ENCODE measurements around the gene MAGEE1. TPM values are rescaled to one million over a fixed set of nuclear protein-coding genes. Genes with fewer than 3 reads are reported as not detected.

MAGEE1 gene, protein sequence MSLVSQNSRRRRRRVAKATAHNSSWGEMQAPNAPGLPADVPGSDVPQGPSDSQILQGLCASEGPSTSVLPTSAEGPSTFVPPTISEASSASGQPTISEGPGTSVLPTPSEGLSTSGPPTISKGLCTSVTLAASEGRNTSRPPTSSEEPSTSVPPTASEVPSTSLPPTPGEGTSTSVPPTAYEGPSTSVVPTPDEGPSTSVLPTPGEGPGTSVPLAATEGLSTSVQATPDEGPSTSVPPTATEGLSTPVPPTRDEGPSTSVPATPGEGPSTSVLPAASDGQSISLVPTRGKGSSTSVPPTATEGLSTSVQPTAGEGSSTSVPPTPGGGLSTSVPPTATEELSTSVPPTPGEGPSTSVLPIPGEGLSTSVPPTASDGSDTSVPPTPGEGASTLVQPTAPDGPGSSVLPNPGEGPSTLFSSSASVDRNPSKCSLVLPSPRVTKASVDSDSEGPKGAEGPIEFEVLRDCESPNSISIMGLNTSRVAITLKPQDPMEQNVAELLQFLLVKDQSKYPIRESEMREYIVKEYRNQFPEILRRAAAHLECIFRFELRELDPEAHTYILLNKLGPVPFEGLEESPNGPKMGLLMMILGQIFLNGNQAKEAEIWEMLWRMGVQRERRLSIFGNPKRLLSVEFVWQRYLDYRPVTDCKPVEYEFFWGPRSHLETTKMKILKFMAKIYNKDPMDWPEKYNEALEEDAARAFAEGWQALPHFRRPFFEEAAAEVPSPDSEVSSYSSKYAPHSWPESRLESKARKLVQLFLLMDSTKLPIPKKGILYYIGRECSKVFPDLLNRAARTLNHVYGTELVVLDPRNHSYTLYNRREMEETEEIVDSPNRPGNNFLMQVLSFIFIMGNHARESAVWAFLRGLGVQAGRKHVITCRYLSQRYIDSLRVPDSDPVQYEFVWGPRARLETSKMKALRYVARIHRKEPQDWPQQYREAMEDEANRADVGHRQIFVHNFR
- total RNA-seq (2012; rRNA removed) (0.54 and 0.56 TPM in 2 replicates), polyA plus RNA-seq (2012; rRNA removed) (1.5 and 1.9 TPM in 2 replicates), Bru-seq, nascent RNA (percentile 23 among the genes with signal in this experiment), BruChase-seq, experiment 1, labeled RNA remaining after a 6-hour chase (percentile 39 among the genes with signal in this experiment), BruChase-seq, experiment 2, labeled RNA remaining after a 2-hour chase (percentile 45 among the genes with signal in this experiment)
- 1.1 and 1.4 TPM in 2 replicates for polyA plus RNA-seq (2012; cell fraction: cytosol; rRNA removed)
- polyA plus RNA-seq (2012; cell fraction: nucleus; rRNA removed; ENCODE audit: low replicate concordance), result 0.54 and 1.1 TPM in 2 replicates
- long read RNA-seq, partial matches to known transcripts, result 0 of 1 reads
- long read RNA-seq, other reads (novel, unspliced or antisense), result 0 of 1 reads

DNA sequence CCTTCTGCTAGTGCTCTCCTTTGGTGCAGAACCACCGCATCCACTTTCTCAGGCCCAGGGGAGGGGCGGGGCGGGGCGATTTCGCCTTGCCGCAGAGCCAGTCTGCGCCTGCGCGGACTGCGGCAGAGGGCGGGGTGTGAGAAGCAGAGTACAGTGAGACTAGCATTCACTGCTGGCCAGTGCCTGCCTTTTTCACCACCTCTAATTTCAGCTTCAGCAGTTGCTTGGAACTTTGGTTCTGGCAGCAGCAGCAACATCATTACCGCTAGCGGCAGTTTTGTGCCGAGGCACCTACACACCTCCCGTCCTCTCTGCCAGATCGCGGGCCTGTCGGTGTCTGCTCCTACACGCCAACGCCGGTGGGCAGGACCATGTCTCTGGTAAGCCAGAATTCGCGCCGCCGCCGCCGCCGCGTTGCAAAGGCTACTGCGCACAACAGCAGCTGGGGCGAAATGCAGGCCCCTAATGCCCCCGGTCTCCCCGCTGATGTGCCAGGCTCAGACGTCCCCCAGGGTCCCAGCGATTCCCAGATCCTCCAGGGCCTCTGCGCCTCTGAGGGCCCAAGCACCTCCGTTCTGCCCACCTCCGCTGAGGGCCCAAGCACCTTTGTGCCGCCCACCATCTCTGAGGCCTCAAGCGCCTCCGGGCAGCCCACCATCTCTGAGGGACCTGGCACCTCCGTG is at the start of gene MAGEE1:
Gene MAGEE1 (plus strand): TSS at position 151 of the 683 bp plus-strand sequence. CDS start 221 bp downstream, at position 372.
- BruUV-seq (replicated peaks), result no TSS peak
- Histone ChIP-seq H2BK20ac (ENCODE audit: low read depth, low read length) (no peak within 1 kb of the TSS), H4K8ac (ENCODE audit: low read depth in 2 of 2, low read length in 2 of 2) (0 out of 4 replicates have a peak within 1 kb of the TSS, but pooled peaks of 1 of the 2 experiments have one; percentile 50), H2AK9ac (replicated peaks; ENCODE audit: low read depth, low read length, poor library complexity) (no peak within 1 kb of the TSS), H3K27ac (ENCODE audit: insufficient read depth, low read length) (no peak within 1 kb of the TSS; the same call in 1 of the 2 replicates), H3K4me2 (ENCODE audit: low read depth, low read length) (peak within 1 kb of the TSS; percentile 89), H4K91ac (ENCODE audit: insufficient read depth, low read depth, low read length) (no peak within 1 kb of the TSS), H4K20me1 (ENCODE audit: insufficient read depth, low read length) (no peaks in the 10 kb centered on the region), H3K27me3 (ENCODE audit: control insufficient read depth, insufficient read depth, low read length) (no peaks in the 10 kb centered on the region), H3K9me3 (ENCODE audit: control insufficient read depth, insufficient read depth, low read length) (no peaks in the 10 kb centered on the region), H2BK5ac (ENCODE audit: low read depth, low read length, poor library complexity, severe bottlenecking) (no peak within 1 kb of the TSS), H2BK15ac (ENCODE audit: low read depth, low read length) (no peak within 1 kb of the TSS), H3K4ac (ENCODE audit: low read depth, low read length) (no peak within 1 kb of the TSS), H2BK120ac (ENCODE audit: low read depth, low read length) (no peak within 1 kb of the TSS), H3K36me3 (ENCODE audit: control insufficient read depth, insufficient read depth, low read length) (no peaks in the 10 kb centered on the region), H3K4me3 (ENCODE audit: insufficient read depth, low read depth, low read length) (peak within 1 kb of the TSS; percentile 90), H2AFZ (replicated peaks; ENCODE audit: low read length, poor library complexity) (peak within 1 kb of the TSS; percentile 94), H3K4me1 (ENCODE audit: control insufficient read depth, insufficient read depth, low read length) (no peaks in the 10 kb centered on the region), H3K56ac (ENCODE audit: extremely low read depth, insufficient read depth, low read length) (no peak within 1 kb of the TSS), H3K9me1 (ENCODE audit: insufficient read depth, low read length) (no peaks in the 10 kb centered on the region), H2AK5ac (ENCODE audit: low read depth, low read length) (no peak within 1 kb of the TSS), H3K79me1 (ENCODE audit: low read depth in 1 of 2, low read length in 2 of 2) (no peaks in the 10 kb centered on the region), H3K14ac (replicated peaks; ENCODE audit: low read depth, low read length) (no peak within 1 kb of the TSS), H3K23ac (ENCODE audit: low read depth, low read length) (no peak within 1 kb of the TSS), H3K18ac (ENCODE audit: low read depth, low read length) (no peak within 1 kb of the TSS), H3K9ac (ENCODE audit: low read depth, low read length) (peak within 1 kb of the TSS; percentile 69), H4K5ac (ENCODE audit: low read depth, low read length) (no peak within 1 kb of the TSS)
- TF ChIP-seq NFE2L2 (IDR thresholded peaks at IDR 0.05; ENCODE audit: low read depth, low read length), result no peak
- TF ChIP-seq BHLHE40 (IDR thresholded peaks at IDR 0.05; ENCODE audit: low read depth, low read length), result no peak
- TF ChIP-seq MXI1 (IDR thresholded peaks at IDR 0.05; ENCODE audit: borderline replicate concordance, low read depth, low read length), result no peak
- TF ChIP-seq MAFK (IDR thresholded peaks at IDR 0.05; ENCODE audit: low read depth, low read length), result no peak
- TF ChIP-seq, protein P1, sequence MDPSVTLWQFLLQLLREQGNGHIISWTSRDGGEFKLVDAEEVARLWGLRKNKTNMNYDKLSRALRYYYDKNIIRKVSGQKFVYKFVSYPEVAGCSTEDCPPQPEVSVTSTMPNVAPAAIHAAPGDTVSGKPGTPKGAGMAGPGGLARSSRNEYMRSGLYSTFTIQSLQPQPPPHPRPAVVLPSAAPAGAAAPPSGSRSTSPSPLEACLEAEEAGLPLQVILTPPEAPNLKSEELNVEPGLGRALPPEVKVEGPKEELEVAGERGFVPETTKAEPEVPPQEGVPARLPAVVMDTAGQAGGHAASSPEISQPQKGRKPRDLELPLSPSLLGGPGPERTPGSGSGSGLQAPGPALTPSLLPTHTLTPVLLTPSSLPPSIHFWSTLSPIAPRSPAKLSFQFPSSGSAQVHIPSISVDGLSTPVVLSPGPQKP (IDR thresholded peaks at IDR 0.05; ENCODE audit: borderline replicate concordance, low read depth, low read length), result no peak
- ChIA-PET POLR2A (ENCODE audit: unreplicated experiment) (no interaction called here), CTCF (no interaction called here)
- WGBS, 2 experiments (ENCODE audit: extremely low coverage in 2 of 2, insufficient read length in 1 of 2), result 41% methylated on average over 13 of the region's 42 CpGs; no CpG with 5 or more reads in 1 of the 2 experiments
- peak; percentile 37 for DNase-seq
- intact Hi-C loops (cut with micrococcal nuclease) (no loop called here), in situ Hi-C loops (cut with MboI; ENCODE audit: low sequenced_read_pairs) (no loop called here), dilution Hi-C loops (cut with HindIII; ENCODE audit: low sequenced_read_pairs, unreplicated experiment) (no loop called here)
- ATAC-seq (ENCODE audit: low read depth), result peak; percentile 96

Measured in IMR-90 (cell line).